Lower leg skin (tissue), 4 donors: Measurements from ENCODE around the gene STX18. TPM values are rescaled to one million over a fixed set of nuclear protein-coding genes. Genes with fewer than 3 reads are reported as not detected.

ENCODE experiments used
- DNase-seq, 2 donors: peaks; one replicate each; pipeline ENCODE4 v3.0.0-alpha.2; 2019; ENCODE audit warnings: low spot score in 2 of 2
- H3K4me3 ChIP-seq: fragments of 200-600 bp; sonication (generic); 2 replicates; pipeline ENCODE4 v1.5.1; 2017; ENCODE audit warnings: mild to moderate bottlenecking, low read depth; ENCODE audit not compliant: poor library complexity, severe bottlenecking
- POLR2A ChIP-seq, 2 donors: fragments of 450-650 bp; IDR thresholded peaks; one replicate each; pipeline ENCODE4 v1.6.1; 2016 to 2017; ENCODE audit warnings: antibody characterized with exemption in 2 of 2, mild to moderate bottlenecking in 1 of 2, moderate library complexity in 1 of 2
- WGBS, 2 donors: methylation state at CpG; one replicate each; pipeline ENCODE4 v1.1.5; 2018; 5-methylcytosine and 5-hydroxymethylcytosine counted together
- intact Hi-C: fragments of 100-400 bp; cut with DNase I; formaldehyde crosslinking; loops from one replicate; pipeline ENCODE4 v1.15.0; 2023; ENCODE audit warnings: low total_unique reads
- total RNA-seq, 4 donors: library from RNA; depleted of rRNA; stranded (reverse); fragments of >200 nt; gene quantifications; one replicate each; pipeline ENCODE4 v1.1.0, GENCODE V29; 2016
- TF ChIP-seq, protein P1 (sequence below), 3 donors: fragments of 450-650 bp; IDR thresholded peaks; one replicate each; pipeline ENCODE4 v1.5.1; 2016; ENCODE audit warnings: antibody characterized with exemption in 3 of 3, mild to moderate bottlenecking in 3 of 3, moderate library complexity in 2 of 3

Gene STX18
- total RNA-seq, 4 donors from 2014 or later: 18.1 to 24.6 (median 21.5) TPM

DNA sequence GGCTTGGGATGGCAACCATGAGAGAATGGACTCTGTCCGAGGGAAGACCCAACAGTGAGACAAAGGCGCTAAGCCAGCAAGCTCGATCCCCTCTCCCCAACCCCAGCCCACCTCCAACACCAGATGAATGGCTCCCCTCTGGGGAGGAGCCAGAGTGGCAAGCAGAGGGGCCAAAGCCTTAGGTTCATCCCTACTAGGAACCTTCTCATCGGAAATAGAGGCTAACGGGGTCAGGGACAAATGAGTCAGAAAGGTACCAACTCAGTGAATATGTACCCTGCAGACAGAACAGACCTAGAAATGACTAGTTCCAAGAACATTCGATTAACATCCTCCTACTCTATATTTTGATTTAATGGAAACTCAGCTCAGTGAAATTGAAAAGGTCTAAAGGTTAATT, 81.1 kb downstream of the STX18 start:
- WGBS, 2 donors: 91 to 92% methylated on average over 6 of the region's 6 CpGs
- no peak for TF ChIP-seq POLR2A (IDR thresholded peaks at IDR 0.05)
- TF ChIP-seq, protein P1, sequence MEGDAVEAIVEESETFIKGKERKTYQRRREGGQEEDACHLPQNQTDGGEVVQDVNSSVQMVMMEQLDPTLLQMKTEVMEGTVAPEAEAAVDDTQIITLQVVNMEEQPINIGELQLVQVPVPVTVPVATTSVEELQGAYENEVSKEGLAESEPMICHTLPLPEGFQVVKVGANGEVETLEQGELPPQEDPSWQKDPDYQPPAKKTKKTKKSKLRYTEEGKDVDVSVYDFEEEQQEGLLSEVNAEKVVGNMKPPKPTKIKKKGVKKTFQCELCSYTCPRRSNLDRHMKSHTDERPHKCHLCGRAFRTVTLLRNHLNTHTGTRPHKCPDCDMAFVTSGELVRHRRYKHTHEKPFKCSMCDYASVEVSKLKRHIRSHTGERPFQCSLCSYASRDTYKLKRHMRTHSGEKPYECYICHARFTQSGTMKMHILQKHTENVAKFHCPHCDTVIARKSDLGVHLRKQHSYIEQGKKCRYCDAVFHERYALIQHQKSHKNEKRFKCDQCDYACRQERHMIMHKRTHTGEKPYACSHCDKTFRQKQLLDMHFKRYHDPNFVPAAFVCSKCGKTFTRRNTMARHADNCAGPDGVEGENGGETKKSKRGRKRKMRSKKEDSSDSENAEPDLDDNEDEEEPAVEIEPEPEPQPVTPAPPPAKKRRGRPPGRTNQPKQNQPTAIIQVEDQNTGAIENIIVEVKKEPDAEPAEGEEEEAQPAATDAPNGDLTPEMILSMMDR (IDR thresholded peaks at IDR 0.05): no peak
- intact Hi-C loops: no loop called here
- no peak for DNase-seq
- no peak overlapping the region for H3K4me3 ChIP-seq

DNA sequence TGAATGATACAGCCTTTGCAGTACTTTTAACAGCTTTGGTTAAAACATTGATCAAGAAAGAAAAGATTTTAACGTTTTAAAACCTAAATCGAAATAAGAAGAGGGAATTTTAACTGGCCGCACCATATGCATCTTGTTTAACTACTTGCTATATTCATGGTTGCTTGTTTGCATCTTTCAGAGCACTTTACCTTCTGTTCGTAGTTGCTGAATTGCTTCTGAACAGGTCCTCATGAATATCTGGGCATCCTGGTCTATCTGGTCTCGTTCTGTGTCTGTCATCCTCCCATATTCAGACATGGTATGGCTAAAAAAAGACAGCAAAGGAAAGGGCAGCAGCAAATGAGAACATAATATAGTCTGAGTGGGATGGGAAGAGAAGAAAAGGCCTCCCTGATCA, 82.7 kb downstream of the STX18 start:
- TF ChIP-seq, protein P1 (IDR thresholded peaks at IDR 0.05): no peak
- 94 to 95% methylated on average over 5 of the region's 5 CpGs for WGBS, 2 donors
- no peak overlapping the region for H3K4me3 ChIP-seq
- no peak for DNase-seq
- intact Hi-C loops: no loop called here

DNA sequence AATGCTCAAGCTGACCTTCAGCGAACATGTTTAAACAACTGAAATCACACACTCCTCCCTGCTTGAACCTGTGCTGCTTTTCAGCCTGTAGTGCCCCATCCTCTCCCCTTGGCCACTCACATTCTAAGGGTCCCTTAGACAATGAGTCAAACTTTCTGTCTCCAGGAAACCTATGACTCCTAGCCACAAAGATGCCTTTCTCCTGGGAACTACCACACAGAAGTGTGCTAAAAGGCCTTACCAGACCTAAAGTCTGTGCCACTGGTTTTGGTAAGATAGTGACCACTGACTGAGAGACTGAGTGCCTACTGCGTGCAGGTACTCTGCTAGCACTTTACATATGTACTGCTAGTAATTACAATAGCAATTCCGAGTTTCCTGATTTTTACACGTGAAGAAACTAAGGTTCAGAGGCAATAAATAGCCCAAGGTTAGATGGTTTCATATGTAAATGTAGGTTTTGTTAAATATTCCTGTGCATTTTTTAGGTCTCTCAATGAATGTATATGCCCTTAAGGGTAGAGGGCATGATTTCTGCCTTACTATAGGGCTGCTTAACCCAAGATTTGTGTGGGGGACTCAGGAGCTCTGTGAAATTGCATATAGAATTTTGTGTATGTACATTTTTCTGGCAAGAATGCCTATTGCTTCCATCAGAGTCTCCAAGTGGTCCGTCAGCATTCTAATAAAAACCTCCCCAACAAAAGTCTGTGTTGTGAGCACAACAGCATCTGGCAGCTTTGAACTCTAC, 83.9 kb downstream of the STX18 start:
- TF ChIP-seq, protein P1 (IDR thresholded peaks at IDR 0.05): no peak
- TF ChIP-seq POLR2A (IDR thresholded peaks at IDR 0.05): no peak
- WGBS, 2 donors: 88 to 91% methylated on average over 5 of the region's 5 CpGs
- DNase-seq: no peak
- H3K4me3 ChIP-seq: no peak overlapping the region
- intact Hi-C loops: no loop called here

DNA sequence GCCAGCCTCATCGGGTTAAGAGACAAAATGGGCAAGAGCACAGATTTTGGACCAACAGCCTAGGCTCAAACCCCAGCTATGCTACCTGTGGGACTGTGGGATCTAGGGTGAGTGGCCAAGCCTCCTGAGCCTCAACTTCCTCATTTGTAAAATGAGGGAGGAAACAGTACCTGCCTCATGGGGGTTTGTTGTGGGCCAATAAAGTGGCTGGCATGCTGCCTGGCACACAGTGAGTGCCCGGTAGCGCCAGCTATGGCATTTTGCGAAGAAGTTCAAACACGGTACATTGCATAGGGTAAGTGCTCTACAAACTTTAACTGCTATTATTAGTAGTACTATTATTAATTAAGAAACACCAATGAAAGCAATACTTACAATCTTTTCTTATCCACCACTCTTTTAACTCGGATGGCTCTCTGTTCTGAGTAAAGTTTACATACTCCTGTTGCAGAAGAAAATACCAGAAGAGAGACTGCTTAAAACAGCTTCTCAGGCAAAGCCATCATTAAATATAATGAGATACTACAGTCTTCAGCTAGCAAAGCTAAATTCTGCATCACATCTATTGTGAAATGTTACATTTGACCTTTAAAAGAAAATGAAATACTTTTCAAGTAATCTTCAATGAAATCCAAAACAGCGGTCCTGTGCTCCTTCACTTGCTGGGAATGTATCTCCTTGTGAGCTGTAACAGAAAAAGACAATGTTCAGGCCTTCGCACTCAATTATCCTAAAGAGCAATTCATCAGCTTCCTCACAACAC, 84.9 kb downstream of the STX18 start:
- H3K4me3 ChIP-seq: no peak overlapping the region
- intact Hi-C loops: no loop called here
- 94 to 95% methylated on average over 8 of the region's 8 CpGs for WGBS, 2 donors
- TF ChIP-seq, protein P1 (IDR thresholded peaks at IDR 0.05): no peak
- TF ChIP-seq POLR2A (IDR thresholded peaks at IDR 0.05): no peak
- no peak for DNase-seq

DNA sequence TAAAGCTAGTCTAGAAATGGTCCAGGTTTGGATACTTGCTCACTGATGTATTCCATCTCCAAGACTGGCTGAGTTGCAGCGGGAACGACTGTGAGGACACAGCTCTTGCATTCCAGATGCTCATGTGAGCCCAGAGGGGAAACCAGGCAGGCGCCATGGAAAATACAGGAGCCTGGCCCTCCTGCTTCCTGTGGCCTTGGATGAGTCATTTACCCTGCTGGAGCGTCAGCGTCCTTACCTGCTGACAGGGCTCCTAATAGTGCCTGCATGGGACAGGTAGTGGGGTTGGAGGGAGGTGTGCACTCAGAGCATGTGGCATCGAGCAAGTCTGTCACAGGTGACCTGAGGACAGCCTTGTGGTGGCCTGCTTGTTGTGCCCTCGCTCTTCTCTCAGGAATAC, 85.5 kb downstream of the STX18 start:
- TF ChIP-seq, protein P1 (IDR thresholded peaks at IDR 0.05): no peak
- no peak for TF ChIP-seq POLR2A (IDR thresholded peaks at IDR 0.05)
- intact Hi-C loops: no loop called here

More for the DNA sequence above, 85.5 kb downstream of the STX18 start:
- no peak for DNase-seq
- 83 to 84% methylated on average over 7 of the region's 7 CpGs for WGBS, 2 donors
- H3K4me3 ChIP-seq: no peak overlapping the region
